H1 (cell line): ENCODE measurements around the gene FAM120B.

Experiments used
- ASH2L ChIP-seq: fragments of 200-600, 300-600 bp; sonication (generic); IDR thresholded peaks from one replicate; pipeline ENCODE4 v1.7.1; 2017; ENCODE audit warnings: low read length
- CEBPB ChIP-seq: IDR thresholded peaks from 2 replicates; pipeline ENCODE4 v1.6.1; 2012; ENCODE audit warnings: low read depth, low read length

DNA sequence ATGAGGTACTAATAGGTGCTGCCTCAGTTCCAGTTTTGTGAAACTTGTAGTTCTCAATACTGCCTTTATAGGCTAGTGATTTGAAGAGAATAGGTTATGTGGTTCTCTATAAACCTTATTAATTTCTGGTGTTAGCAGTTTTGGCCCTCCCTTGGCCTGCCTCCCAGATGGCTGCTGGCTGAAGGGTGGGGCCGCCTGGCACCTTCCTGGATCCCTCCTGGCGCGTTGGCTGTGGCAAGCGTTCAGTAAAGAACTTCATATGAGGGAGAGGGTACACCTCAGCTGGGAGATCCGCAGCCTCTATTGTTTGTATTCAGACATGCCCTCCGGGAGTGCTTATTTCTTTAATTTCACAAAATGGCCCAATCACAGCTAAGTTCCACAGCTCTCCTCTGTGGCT, 51.9 kb downstream of the FAM120B start:
- TF ChIP-seq ASH2L (no peak), CEBPB (no peak)
